Fibroblast of lung (primary cell): ENCODE data around the gene CTDSP2. TPM values are rescaled to one million over a fixed set of nuclear protein-coding genes. Genes with fewer than 3 reads are reported as not detected.
A peak's percentile ranks its signal among the peaks of the same experiment; 100 is the strongest.

Source experiments
- DNase-seq, 2 donors: peaks; one replicate each; pipeline versions ENCODE4 v3.0.0 to v3.0.0-alpha.2; 2010; ENCODE audit warnings: low read depth in 2 of 2
- H2AFZ ChIP-seq: 2 replicates; pipeline ENCODE4 v1.5.1; 2012; ENCODE audit warnings: low read length, control low read depth, inconsistent platforms
- H3K27ac ChIP-seq: 2 replicates; pipeline ENCODE4 v1.5.1; 2011; ENCODE audit warnings: low read length, control low read depth; ENCODE audit not compliant: insufficient read depth
- H3K27me3 ChIP-seq: 2 replicates; pipeline ENCODE4 v1.5.1; 2011; ENCODE audit warnings: mild to moderate bottlenecking, low read length; ENCODE audit not compliant: control insufficient read depth, insufficient read depth
- H3K36me3 ChIP-seq: 2 replicates; pipeline ENCODE4 v1.5.1; 2011; ENCODE audit warnings: low read length; ENCODE audit not compliant: control insufficient read depth, insufficient read depth
- H3K4me1 ChIP-seq: 2 replicates; pipeline ENCODE4 v1.5.1; 2011; ENCODE audit warnings: low read length; ENCODE audit not compliant: control insufficient read depth, insufficient read depth; ENCODE audit errors: extremely low read depth
- H3K4me2 ChIP-seq: 2 replicates; pipeline ENCODE4 v1.5.1; 2011; ENCODE audit warnings: low read length, control low read depth; ENCODE audit not compliant: insufficient read depth; ENCODE audit errors: extremely low read depth
- H3K4me3 ChIP-seq, 4 experiments: fragments of 200-600 bp in 1 of 4; sonication (generic) in 1 of 4; replicated peaks in 1 of 4; 2 replicates each; pipeline ENCODE4 v1.5.1; 2011 to 2016; ENCODE audit warnings: low read length in 4 of 4, low read depth in 3 of 4, mild to moderate bottlenecking in 3 of 4, control low read depth in 2 of 4, inconsistent platforms in 1 of 4, mixed read lengths in 1 of 4; ENCODE audit not compliant: insufficient read depth in 1 of 4; ENCODE audit errors: control extremely low read depth in 1 of 4
- H3K79me2 ChIP-seq: 2 replicates; pipeline ENCODE4 v1.5.1; 2012; ENCODE audit warnings: mild to moderate bottlenecking, low read length, inconsistent platforms; ENCODE audit not compliant: control insufficient read depth, insufficient read depth
- H3K9ac ChIP-seq: 2 replicates; pipeline ENCODE4 v1.5.1; 2011; ENCODE audit warnings: mild to moderate bottlenecking, low read length, control low read depth; ENCODE audit not compliant: insufficient read depth
- H3K9me3 ChIP-seq: 2 replicates; pipeline ENCODE4 v1.5.1; 2012; ENCODE audit warnings: low read depth, low read length; ENCODE audit not compliant: control insufficient read depth, insufficient read depth
- H4K20me1 ChIP-seq: 2 replicates; pipeline ENCODE4 v1.5.1; 2011; ENCODE audit warnings: low read length; ENCODE audit not compliant: control insufficient read depth, insufficient read depth; ENCODE audit errors: extremely low read depth
- EZH2 ChIP-seq: IDR thresholded peaks from 2 replicates; pipeline ENCODE4 v1.5.1; 2012; ENCODE audit warnings: low read length, control low read depth, mild to moderate bottlenecking; ENCODE audit errors: missing control alignments
- polyA plus RNA-seq, 2 donors: library from polyadenylated mRNA; depleted of rRNA in 1 of 2; stranded (reverse) in 1 of 2; unstranded in 1 of 2; fragments of >200 nt; gene quantifications; 2 replicates each; pipeline ENCODE4 v1.2.1, GENCODE V29; 2011 to 2012; ENCODE audit warnings: missing spikeins in 1 of 2
- total RNA-seq: library from RNA; depleted of rRNA; stranded (reverse); fragments of >200 nt; gene quantifications from 2 replicates; pipeline ENCODE4 v1.2.1, GENCODE V29; 2014
- TF ChIP-seq, protein P1 (sequence below), 2 donors: IDR thresholded peaks in 1 of 2; conservative IDR thresholded peaks in 1 of 2; 1 replicate in 1 of 2; 2 replicates in 1 of 2; pipeline ENCODE4 v1.5.1; 2011 to 2012; ENCODE audit warnings: low read length in 2 of 2, control low read depth in 1 of 2, inconsistent platforms in 1 of 2, low read depth in 1 of 2, mild to moderate bottlenecking in 1 of 2

The CTDSP2 gene
- total and polyA plus RNA-seq, 2 donors (not counting 1 experiment from before 2014, with no cell fraction given), result 92.0 to 208 TPM

DNA sequence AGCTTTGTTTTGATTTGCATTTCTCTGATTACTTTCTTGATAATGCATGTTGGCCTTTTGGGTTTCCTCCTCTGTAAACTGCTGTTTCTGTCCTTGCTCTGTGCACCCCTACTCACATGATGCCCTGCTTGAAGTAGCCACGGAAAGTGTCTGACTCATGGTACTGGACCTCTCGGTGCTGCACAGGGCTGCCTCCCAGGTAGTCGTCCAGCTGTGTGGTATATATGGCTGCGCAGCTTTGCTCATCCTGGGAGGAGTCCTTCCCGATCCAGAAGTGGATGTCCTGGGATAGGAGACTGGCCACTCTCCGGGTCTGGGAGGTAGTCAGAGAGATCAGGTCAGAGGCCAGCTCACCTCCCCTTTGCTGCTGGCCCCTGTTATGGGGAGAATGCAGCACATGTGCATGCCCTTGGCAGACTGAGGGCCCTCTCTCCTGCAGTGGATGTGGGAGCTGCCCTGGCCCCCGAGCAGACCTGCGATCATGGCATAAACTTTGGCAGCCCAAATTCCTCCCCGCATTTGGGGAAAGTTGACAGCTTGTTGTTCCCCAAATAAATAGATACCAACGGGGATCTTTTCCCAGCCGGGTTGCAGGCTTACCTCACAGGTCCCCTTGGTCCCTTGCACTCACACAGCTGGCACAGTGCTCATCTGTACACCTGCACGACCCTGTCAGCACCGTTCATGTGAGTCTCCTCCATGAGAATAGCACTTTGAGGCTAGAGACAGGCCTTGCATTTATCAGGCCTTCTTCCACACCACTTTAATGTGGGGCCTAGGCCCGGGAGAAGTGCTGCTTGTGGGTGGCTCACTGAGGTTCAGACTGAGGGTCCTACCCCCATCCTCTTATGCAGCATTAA is 33.2 kb downstream of the CTDSP2 start:
- Histone ChIP-seq H2AFZ (no peak overlapping the region), H3K27ac (no peak overlapping the region)
- no peak for TF ChIP-seq EZH2
- TF ChIP-seq, protein P1, sequence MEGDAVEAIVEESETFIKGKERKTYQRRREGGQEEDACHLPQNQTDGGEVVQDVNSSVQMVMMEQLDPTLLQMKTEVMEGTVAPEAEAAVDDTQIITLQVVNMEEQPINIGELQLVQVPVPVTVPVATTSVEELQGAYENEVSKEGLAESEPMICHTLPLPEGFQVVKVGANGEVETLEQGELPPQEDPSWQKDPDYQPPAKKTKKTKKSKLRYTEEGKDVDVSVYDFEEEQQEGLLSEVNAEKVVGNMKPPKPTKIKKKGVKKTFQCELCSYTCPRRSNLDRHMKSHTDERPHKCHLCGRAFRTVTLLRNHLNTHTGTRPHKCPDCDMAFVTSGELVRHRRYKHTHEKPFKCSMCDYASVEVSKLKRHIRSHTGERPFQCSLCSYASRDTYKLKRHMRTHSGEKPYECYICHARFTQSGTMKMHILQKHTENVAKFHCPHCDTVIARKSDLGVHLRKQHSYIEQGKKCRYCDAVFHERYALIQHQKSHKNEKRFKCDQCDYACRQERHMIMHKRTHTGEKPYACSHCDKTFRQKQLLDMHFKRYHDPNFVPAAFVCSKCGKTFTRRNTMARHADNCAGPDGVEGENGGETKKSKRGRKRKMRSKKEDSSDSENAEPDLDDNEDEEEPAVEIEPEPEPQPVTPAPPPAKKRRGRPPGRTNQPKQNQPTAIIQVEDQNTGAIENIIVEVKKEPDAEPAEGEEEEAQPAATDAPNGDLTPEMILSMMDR (conservative IDR thresholded peaks at IDR 0.05 in 1 of 2, IDR thresholded peaks at IDR 0.05 in 1 of 2; ENCODE audit: low read depth in 1 of 2, low read length in 2 of 2), result no peak

DNA sequence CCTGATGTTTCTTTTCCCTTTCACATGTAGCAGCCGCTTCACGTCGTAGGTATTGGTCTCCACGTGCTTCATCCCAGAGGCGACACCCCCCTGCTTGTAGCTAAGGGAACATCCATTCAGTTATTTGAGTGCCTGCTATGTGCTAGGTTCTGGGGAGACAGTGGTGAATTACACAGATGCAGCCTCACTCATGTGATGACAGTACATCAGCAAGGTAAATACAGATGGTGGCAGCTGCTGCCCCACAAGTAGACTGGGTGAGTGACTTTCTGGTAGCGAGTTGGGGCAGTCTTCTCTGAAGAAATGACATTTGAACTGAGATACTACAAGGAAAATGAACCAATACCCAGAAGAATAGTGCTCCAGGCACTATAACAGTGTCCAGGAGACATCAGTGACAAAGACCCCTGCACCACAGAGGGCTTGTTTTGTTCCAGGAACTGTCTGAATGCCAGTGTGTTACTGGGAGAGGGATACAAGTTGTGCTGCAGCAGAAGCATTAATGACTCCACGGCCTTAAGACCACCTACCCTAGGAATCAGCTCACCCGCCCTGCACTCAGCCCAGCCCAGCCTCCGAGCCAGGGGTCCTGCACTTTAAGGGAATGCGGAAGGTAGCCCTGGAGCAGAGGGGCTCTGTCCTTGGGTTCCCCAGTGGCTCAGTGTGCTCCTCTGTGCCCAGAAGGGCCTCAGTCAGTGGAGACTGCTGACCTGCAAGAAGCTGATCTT is 35.3 kb downstream of the CTDSP2 start:
- no peaks in the 10 kb centered on the region for H3K4me1 ChIP-seq
- no peaks in the 10 kb centered on the region for H4K20me1 ChIP-seq
- no peaks in the 10 kb centered on the region for H3K9me3 ChIP-seq
- no peak overlapping the region for H3K4me2 ChIP-seq
- no peak overlapping the region for H2AFZ ChIP-seq
- H3K36me3 ChIP-seq, result peaks cover 10% of the 10 kb centered on the region
- no peak overlapping the region for H3K9ac ChIP-seq
- DNase-seq, result no peak
- no peaks in the 10 kb centered on the region for H3K27me3 ChIP-seq
- H3K79me2 ChIP-seq, result no peaks in the 10 kb centered on the region
- H3K27ac ChIP-seq, result no peak overlapping the region
- H3K4me3 ChIP-seq, result no peak overlapping the region
- TF ChIP-seq EZH2, result no peak
- TF ChIP-seq, protein P1 (conservative IDR thresholded peaks at IDR 0.05 in 1 of 2, IDR thresholded peaks at IDR 0.05 in 1 of 2; ENCODE audit: low read depth in 1 of 2, low read length in 2 of 2), result no peak

More for the DNA sequence above, 33.2 kb downstream of the CTDSP2 start:
- Histone ChIP-seq H3K27me3 (no peaks in the 10 kb centered on the region), H3K79me2 (no peaks in the 10 kb centered on the region), H3K9me3 (no peaks in the 10 kb centered on the region), H3K9ac (no peak overlapping the region), H3K4me2 (no peak overlapping the region), H3K4me3 (no peak overlapping the region), H3K4me1 (peaks cover 5% of the 10 kb centered on the region), H4K20me1 (no peaks in the 10 kb centered on the region), H3K36me3 (peaks cover 4% of the 10 kb centered on the region)
- DNase-seq, result peak in 1 of 2 donors; percentile 43

DNA sequence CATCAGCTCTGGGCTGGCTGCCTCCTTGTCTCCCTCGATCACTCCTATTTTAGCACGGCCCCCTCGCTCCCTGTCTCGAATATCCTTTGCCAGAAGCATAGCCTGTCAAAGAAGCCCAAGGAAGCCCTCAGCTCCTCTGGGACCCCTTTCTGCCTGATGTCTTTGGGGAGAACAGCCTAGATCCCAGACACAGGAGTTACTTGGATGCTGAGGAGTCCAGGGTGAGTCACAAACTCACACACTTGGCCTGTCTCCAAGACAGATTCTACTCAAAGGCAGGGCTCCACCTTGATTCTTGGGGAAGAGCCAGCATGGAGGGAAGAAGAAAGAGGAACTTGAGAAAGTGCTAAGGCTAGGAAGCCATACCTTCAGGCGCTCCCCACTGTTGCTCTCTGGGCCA is 36.1 kb downstream of the CTDSP2 start:
- Histone ChIP-seq H3K9me3 (no peaks in the 10 kb centered on the region), H3K4me1 (no peaks in the 10 kb centered on the region), H4K20me1 (no peaks in the 10 kb centered on the region), H3K27me3 (no peaks in the 10 kb centered on the region), H3K4me2 (no peak overlapping the region), H3K9ac (no peak overlapping the region), H3K36me3 (peaks cover 9% of the 10 kb centered on the region), H3K79me2 (no peaks in the 10 kb centered on the region), H3K4me3 (no peak overlapping the region), H3K27ac (no peak overlapping the region), H2AFZ (no peak overlapping the region)
- TF ChIP-seq EZH2, result no peak
- TF ChIP-seq, protein P1 (conservative IDR thresholded peaks at IDR 0.05 in 1 of 2, IDR thresholded peaks at IDR 0.05 in 1 of 2; ENCODE audit: low read depth in 1 of 2, low read length in 2 of 2), result no peak
- peak; percentile 35 to 73 for DNase-seq
